ENCODE measurements around the gene HS6ST3.

HS6ST3 gene

GRCh38 chr13:96200810-96201209 is 110.9 kb downstream of the HS6ST3 start:
- no peak for FAIRE-seq
- TF ChIP-seq POLR2A (IDR thresholded peaks at IDR 0.05; ENCODE audit: low read depth, low read length) = no peak
- DNase-seq (ENCODE audit: insufficient read length, low spot score) = no peak

GRCh38 chr13:96202315-96202714 is 112.4 kb downstream of the HS6ST3 start:
- FAIRE-seq = no peak
- no peak for TF ChIP-seq POLR2A (IDR thresholded peaks at IDR 0.05; ENCODE audit: low read depth, low read length)

GRCh38 chr13:96203471-96203870 is 113.6 kb downstream of the HS6ST3 start:
- FAIRE-seq = no peak
- TF ChIP-seq POLR2A (IDR thresholded peaks at IDR 0.05; ENCODE audit: low read depth, low read length) = no peak

More at GRCh38 chr13:96202315-96202714, 112.4 kb downstream of the HS6ST3 start:
- DNase-seq (ENCODE audit: insufficient read length, low spot score) = no peak

GRCh38 chr13:96214824-96215445 is 125.0 kb downstream of the HS6ST3 start:
- no peak for TF ChIP-seq POLR2A (IDR thresholded peaks at IDR 0.05; ENCODE audit: low read depth, low read length)
- peak; percentile 13 for DNase-seq (ENCODE audit: insufficient read length, low spot score)
- peak; percentile 79 for FAIRE-seq

More at GRCh38 chr13:96203471-96203870, 113.6 kb downstream of the HS6ST3 start:
- DNase-seq (ENCODE audit: insufficient read length, low spot score) = no peak

- DNase-seq (ENCODE audit: insufficient read length, low spot score) = no peak
- FAIRE-seq = no peak
- no peak for TF ChIP-seq POLR2A (IDR thresholded peaks at IDR 0.05; ENCODE audit: low read depth, low read length)
Observed at GRCh38 chr13:96216543-96216942, 126.6 kb downstream of the HS6ST3 start.

- FAIRE-seq (no peak), DNase-seq (ENCODE audit: insufficient read length, low spot score) (no peak)
- TF ChIP-seq POLR2A (IDR thresholded peaks at IDR 0.05; ENCODE audit: low read depth, low read length) = no peak
Observed at GRCh38 chr13:96218475-96218874, 128.6 kb downstream of the HS6ST3 start.

- TF ChIP-seq POLR2A (IDR thresholded peaks at IDR 0.05; ENCODE audit: low read depth, low read length) = no peak
- DNase-seq (ENCODE audit: insufficient read length, low spot score) (no peak), FAIRE-seq (no peak)
Observed at GRCh38 chr13:96221471-96221870, 131.6 kb downstream of the HS6ST3 start.

- FAIRE-seq (no peak), DNase-seq (ENCODE audit: insufficient read length, low spot score) (no peak)
- TF ChIP-seq POLR2A (IDR thresholded peaks at IDR 0.05; ENCODE audit: low read depth, low read length) = no peak
Observed at GRCh38 chr13:96223231-96223630, 133.3 kb downstream of the HS6ST3 start.

- TF ChIP-seq POLR2A (IDR thresholded peaks at IDR 0.05; ENCODE audit: low read depth, low read length) = no peak
Observed at GRCh38 chr13:96229356-96229755, 139.4 kb downstream of the HS6ST3 start.

GRCh38 chr13:96238241-96238640 is 148.3 kb downstream of the HS6ST3 start:
- no peak for DNase-seq (ENCODE audit: insufficient read length, low spot score)
- FAIRE-seq = no peak
- TF ChIP-seq POLR2A (IDR thresholded peaks at IDR 0.05; ENCODE audit: low read depth, low read length) = no peak

More at GRCh38 chr13:96229356-96229755, 139.4 kb downstream of the HS6ST3 start:
- DNase-seq (ENCODE audit: insufficient read length, low spot score) (peak; percentile 3), FAIRE-seq (peak; percentile 77)

GRCh38 chr13:96238861-96239260 is 149.0 kb downstream of the HS6ST3 start:
- FAIRE-seq (no peak), DNase-seq (ENCODE audit: insufficient read length, low spot score) (no peak)
- no peak for TF ChIP-seq POLR2A (IDR thresholded peaks at IDR 0.05; ENCODE audit: low read depth, low read length)

GRCh38 chr13:96243376-96243775 is 153.5 kb downstream of the HS6ST3 start:
- FAIRE-seq = no peak
- no peak for TF ChIP-seq POLR2A (IDR thresholded peaks at IDR 0.05; ENCODE audit: low read depth, low read length)
- no peak for DNase-seq (ENCODE audit: insufficient read length, low spot score)

GRCh38 chr13:96248103-96248502 is 158.2 kb downstream of the HS6ST3 start:
- DNase-seq (ENCODE audit: insufficient read length, low spot score) = no peak
- no peak for FAIRE-seq
- TF ChIP-seq POLR2A (IDR thresholded peaks at IDR 0.05; ENCODE audit: low read depth, low read length) = no peak

- FAIRE-seq = no peak
- TF ChIP-seq POLR2A (IDR thresholded peaks at IDR 0.05; ENCODE audit: low read depth, low read length) = no peak
- DNase-seq (ENCODE audit: insufficient read length, low spot score) = no peak
Observed at GRCh38 chr13:96248996-96249395, 159.1 kb downstream of the HS6ST3 start.

GRCh38 chr13:96252903-96253302 is 163.0 kb downstream of the HS6ST3 start:
- no peak for TF ChIP-seq POLR2A (IDR thresholded peaks at IDR 0.05; ENCODE audit: low read depth, low read length)

More at GRCh38 chr13:96252903-96253302, 163.0 kb downstream of the HS6ST3 start:
- DNase-seq (ENCODE audit: insufficient read length, low spot score) (no peak), FAIRE-seq (no peak)
